ENCODE data around the gene APOB. TPM values are rescaled to one million over a fixed set of nuclear protein-coding genes. Genes with fewer than 3 reads are reported as not detected.

The APOB gene
- total RNA-seq, 1 donor, result under 0.01 TPM

- no peak for TF ChIP-seq CTCF (IDR thresholded peaks at IDR 0.05; ENCODE audit: insufficient read depth, low read depth, low read length)
- no peak for DNase-seq (ENCODE audit: low read depth)
- no peak overlapping the region for H3K4me3 ChIP-seq (ENCODE audit: low read depth, low read length)
Measured at GRCh38 chr2:21006423-21007128, 37.3 kb downstream of the APOB start.

DNA sequence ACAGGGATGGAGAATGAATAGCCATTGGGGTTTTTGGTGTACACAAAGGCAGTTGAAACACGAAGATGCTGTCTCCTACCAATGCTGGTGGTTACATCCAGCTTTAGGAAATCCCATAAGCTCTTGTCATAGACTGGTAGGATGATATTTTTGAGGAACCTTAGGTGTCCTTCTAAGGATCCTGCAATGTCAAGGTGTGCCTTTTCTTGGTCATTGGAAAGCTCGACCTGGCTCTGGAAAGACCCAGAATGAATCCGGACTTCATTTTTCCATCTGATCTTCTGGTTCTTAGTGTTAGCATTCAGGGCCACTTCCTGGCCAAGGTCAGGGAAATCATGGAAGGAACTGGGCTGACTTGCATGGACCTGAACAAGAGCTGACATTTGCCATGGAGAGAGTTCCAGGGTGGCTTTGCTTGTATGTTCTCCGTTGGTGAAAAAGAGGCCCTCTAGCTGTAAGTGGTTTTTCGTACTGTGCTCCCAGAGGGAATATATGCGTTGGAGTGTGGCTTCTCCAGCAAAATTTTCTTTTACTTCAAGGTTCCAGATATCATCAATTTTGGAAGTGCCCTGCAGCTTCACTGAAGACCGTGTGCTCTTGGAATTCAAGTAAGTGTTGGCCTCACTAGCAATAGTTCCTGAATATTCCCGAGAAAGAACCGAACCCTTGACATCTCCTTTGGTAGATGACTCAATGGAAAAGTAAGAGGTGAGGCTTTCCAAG, 38.0 kb downstream of the APOB start:
- H3K4me3 ChIP-seq (ENCODE audit: low read depth, low read length), result no peak overlapping the region
- no peak for TF ChIP-seq CTCF (IDR thresholded peaks at IDR 0.05; ENCODE audit: insufficient read depth, low read depth, low read length)
- DNase-seq (ENCODE audit: low read depth), result no peak

DNA sequence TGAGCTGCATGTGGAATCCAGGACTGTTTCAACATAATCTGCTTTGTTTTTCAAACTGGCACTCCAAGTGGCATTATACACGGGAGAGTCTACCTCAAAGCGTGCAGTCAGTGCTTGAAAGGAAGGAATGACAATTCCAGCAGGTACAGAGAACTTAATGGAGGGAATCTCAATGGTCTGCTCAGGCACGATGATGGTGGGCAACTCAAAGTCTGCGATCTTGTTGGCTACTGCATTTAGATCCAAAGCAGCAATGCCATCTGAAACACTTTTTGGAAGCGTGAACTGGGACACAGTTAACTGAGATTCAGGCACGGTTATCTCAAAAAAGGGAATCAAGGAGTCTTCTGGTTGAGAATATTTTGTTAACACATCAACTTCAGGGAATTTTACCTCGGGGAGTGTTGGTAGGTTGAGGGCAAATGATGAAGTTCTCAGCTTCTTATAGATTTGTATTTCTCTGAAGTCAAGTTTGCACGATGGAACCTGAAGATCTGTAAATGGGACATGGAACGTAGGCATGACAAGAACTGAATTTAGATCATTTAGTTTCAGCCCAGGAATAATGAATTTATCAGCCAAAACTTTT, 38.7 kb downstream of the APOB start:
- no peak for DNase-seq (ENCODE audit: low read depth)
- no peak for TF ChIP-seq CTCF (IDR thresholded peaks at IDR 0.05; ENCODE audit: insufficient read depth, low read depth, low read length)
- H3K4me3 ChIP-seq (ENCODE audit: low read depth, low read length), result no peak overlapping the region

DNA sequence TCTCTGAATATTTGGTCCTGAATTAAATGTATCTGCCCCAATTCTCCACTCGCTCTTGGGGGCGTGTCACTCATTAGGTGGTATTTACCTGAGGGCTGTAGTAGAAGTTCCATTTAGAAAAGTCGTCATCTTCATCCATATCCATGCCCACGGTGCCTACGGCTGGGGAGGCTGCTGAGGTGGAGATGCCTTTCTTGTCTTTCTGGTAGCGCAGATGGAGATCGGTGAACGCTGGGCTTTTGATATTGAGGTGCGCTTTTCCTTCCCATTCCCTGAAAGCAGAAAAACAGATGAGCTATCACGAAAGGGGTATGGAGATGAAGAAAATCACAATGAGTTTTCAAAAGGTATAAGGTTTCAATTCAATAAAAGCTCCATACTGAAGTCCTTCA, 39.7 kb downstream of the APOB start:
- DNase-seq (ENCODE audit: low read depth), result no peak
- no peak overlapping the region for H3K4me3 ChIP-seq (ENCODE audit: low read depth, low read length)
- no peak for TF ChIP-seq CTCF (IDR thresholded peaks at IDR 0.05; ENCODE audit: insufficient read depth, low read depth, low read length)

DNA sequence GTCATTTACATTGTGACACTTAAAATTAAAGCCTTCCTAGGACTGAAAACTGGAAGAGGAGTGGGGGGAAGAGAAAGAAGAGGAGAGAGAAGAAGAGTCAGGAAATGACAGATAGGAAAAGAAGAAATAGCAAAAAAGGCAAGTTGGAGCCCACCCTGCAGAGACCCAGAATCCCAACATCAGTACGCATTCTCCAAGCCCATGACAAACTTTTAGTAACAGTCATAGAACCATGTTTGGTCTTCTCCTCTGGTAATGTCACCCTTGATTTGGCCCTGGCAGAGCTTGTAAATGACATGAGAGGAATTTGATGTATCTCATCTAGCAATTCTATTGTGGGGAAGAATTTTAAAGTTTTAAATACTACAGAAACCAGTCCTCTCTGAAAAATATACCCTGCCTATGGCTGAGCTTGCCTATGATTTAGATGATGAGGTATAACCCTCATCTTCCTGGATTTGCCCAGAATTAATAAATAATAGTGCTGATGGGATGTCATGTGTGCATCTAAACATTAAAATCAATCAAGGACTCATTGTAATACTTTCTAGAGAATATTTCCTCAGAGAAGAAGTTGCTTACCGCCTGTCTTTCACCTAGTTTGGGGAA, 40.2 kb downstream of the APOB start:
- no peak for DNase-seq (ENCODE audit: low read depth)
- H3K4me3 ChIP-seq (ENCODE audit: low read depth, low read length), result no peak overlapping the region
- TF ChIP-seq CTCF (IDR thresholded peaks at IDR 0.05; ENCODE audit: insufficient read depth, low read depth, low read length), result no peak

- DNase-seq (ENCODE audit: low read depth), result no peak
- no peak overlapping the region for H3K4me3 ChIP-seq (ENCODE audit: low read depth, low read length)
- TF ChIP-seq CTCF (IDR thresholded peaks at IDR 0.05; ENCODE audit: insufficient read depth, low read depth, low read length), result no peak
Measured at GRCh38 chr2:21002814-21003192, 41.1 kb downstream of the APOB start.
